ENCODE data around the gene LIMS2.

Gene LIMS2

GRCh38 chr2:127656569-127657231 lies 18.6 kb downstream of the LIMS2 start:
- no peak for DNase-seq

GRCh38 chr2:127655209-127656073 lies 19.9 kb downstream of the LIMS2 start:
- no peak for DNase-seq

- DNase-seq = no peak
These were observed 20.5 kb downstream of the LIMS2 start for GRCh38 chr2:127654838-127655175.

GRCh38 chr2:127654084-127654837 lies 21.1 kb downstream of the LIMS2 start:
- DNase-seq = no peak

- DNase-seq = no peak
These were observed 21.8 kb downstream of the LIMS2 start for GRCh38 chr2:127653421-127654083.

- no peak for DNase-seq
These were observed 22.5 kb downstream of the LIMS2 start for GRCh38 chr2:127652786-127653357.

GRCh38 chr2:127651971-127652550 lies 23.3 kb downstream of the LIMS2 start:
- DNase-seq = no peak

- no peak for DNase-seq
These were observed 23.9 kb downstream of the LIMS2 start for GRCh38 chr2:127651381-127651809.

GRCh38 chr2:127650785-127651380 lies 24.4 kb downstream of the LIMS2 start:
- no peak for DNase-seq

GRCh38 chr2:127650041-127650784 lies 25.1 kb downstream of the LIMS2 start:
- DNase-seq = no peak

- DNase-seq = peak; percentile 70
These were observed 25.7 kb downstream of the LIMS2 start for GRCh38 chr2:127649684-127650040.

- no peak for DNase-seq
These were observed 26.2 kb downstream of the LIMS2 start for GRCh38 chr2:127649100-127649611.

GRCh38 chr2:127648321-127648720 lies 27.0 kb downstream of the LIMS2 start:
- DNase-seq = no peak

GRCh38 chr2:127647242-127648190 lies 27.8 kb downstream of the LIMS2 start:
- DNase-seq = no peak

GRCh38 chr2:127646487-127647241 lies 28.7 kb downstream of the LIMS2 start:
- DNase-seq = no peak

GRCh38 chr2:127645395-127646291 lies 29.7 kb downstream of the LIMS2 start, which contains the start of gene GPR17:
GPR17 (plus strand) TSS chr2:127646153; CDS start chr2:127650736, 4,583 bp downstream.
- no peak for DNase-seq

- DNase-seq = no peak
These were observed 30.3 kb downstream of the LIMS2 start for GRCh38 chr2:127645026-127645394.
